NCI-H2196 treated with DMSO at 0.1 percent for 48 hours (cell line): ENCODE data around the gene RPL6.
"Not testable (repeated sequence)": the region's sequence is repeated elsewhere in the genome, so short reads cannot be mapped to it uniquely, and the experiment has no call there.

Experiments
- DNase-seq: peaks from one replicate; lab custom pipeline; 2025; ENCODE audit not compliant: unreplicated experiment; lab: John Stamatoyannopoulos, UW

RPL6 gene

DNA sequence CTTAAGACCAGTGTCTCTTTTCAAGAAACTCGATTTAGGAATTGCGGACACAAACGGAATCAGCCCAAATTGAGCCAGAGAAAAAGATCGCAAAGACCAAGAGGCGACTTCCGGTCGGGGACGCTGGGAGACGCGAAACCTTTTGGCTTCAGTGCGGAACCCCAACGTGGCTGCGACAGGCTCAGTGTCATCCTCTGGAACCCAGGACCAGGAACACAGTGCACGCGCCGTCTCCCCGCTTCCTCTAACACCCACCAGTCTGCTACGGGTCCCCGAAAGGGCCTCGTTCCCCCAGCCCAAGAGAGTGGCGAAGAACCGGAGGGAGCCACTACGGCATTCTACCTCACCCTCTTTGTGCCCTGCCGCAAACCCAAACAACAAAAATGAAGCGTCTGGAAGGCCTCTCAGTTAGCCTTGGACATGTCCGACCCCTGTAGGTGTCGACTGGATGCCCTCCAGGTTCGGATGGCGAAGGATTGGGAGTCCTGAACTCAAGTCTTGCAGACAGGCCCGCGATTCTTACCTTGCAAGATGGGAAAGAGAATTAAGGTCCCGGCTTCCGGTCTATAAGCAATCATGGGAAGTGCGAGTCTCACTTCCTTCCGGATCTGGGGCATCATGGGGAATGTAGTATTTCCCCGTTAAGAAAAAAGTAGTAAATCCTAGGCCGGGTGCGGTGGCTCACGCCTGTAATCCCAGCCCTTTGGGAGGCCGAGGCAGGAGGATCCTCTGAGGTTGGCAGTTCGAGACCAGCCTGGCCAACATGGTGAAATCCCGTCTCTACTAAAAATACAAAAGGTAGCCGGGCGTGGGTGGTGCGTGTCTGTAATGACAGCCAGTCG is at the start of gene RPL6:
RPL6 (minus strand) TSS at position 542 of the 842 bp plus-strand sequence. CDS start 949 bp downstream, outside the sequence.
- DNase-seq: peak; percentile 81

- DNase-seq: no peak
These were observed 49.3 kb upstream of the RPL6 start for GRCh38 chr12:112458751-112459150.

GRCh38 chr12:112458330-112458729 is 48.9 kb upstream of the RPL6 start:
- DNase-seq: no peak

- not testable (repeated sequence) for DNase-seq
These were observed 47.7 kb upstream of the RPL6 start for GRCh38 chr12:112457142-112457541.

DNA sequence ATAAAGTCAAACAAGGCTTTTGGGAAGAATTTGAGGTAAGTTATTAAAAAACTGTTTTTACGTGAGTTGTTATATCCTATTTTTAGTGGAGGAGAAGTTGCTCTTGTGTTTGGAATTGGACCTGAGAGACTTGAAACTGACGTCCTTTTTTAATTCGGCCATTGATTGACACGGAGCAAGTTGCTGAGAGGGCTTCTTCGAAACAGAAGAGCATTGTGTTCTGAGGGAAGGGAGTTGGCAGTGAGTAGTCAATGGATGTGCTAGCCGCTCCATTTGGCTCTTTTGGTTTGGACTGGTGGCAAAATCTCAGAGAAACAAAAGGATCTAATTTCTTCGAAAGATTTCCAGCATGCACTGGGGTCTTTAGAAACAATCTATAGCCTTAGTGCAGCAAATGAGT is 46.6 kb upstream of the RPL6 start:
- no peak for DNase-seq

DNA sequence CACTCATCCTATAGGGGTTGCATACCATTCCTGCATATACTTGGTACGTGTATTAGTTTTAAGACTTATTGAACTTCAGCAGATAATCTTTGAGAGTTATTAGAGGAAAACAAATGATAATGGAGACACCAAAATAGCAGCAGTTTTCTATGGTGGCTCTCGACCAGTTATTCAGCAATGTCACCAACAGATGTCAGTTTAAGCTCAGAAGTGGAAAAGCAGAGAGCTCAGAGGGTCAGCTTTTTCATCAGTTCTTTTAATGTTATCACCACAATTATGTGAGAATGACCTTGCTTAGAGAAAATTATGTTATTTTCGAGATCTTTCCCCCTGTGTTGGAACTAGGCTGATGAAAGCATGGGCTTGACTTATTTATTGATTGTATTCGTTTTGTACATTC is 41.3 kb upstream of the RPL6 start:
- no peak for DNase-seq

GRCh38 chr12:112448165-112448564 is 38.8 kb upstream of the RPL6 start:
- DNase-seq: not testable (repeated sequence)

- DNase-seq: no peak
These were observed 37.7 kb upstream of the RPL6 start for GRCh38 chr12:112447106-112447505.

- no peak for DNase-seq
These were observed 36.8 kb upstream of the RPL6 start for GRCh38 chr12:112446008-112446725.

GRCh38 chr12:112443916-112444315 is 34.5 kb upstream of the RPL6 start:
- no peak for DNase-seq

DNA sequence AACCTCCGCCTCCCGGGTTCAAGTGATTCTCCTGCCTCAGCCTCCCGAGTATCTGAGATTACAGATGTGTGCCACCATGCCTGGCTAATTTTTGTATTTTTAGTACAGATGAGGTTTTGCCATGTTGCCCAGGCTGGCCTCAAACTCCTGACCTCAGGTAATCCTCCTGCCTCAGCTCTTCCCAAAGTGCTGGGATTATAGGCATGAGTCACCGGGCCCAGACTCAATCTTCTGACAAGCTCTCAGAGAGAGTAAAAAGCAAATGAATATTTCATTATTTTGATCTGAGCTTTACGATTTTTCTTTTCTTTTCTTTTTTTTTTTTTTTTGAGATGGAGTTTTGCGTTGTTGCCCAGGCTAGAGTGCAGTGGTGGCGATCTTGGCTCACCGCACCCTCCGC is 31.2 kb upstream of the RPL6 start:
- not testable (repeated sequence) for DNase-seq

GRCh38 chr12:112439769-112440168 is 30.4 kb upstream of the RPL6 start:
- DNase-seq: no peak

- not testable (repeated sequence) for DNase-seq
These were observed 29.2 kb upstream of the RPL6 start for GRCh38 chr12:112438645-112439044.

DNA sequence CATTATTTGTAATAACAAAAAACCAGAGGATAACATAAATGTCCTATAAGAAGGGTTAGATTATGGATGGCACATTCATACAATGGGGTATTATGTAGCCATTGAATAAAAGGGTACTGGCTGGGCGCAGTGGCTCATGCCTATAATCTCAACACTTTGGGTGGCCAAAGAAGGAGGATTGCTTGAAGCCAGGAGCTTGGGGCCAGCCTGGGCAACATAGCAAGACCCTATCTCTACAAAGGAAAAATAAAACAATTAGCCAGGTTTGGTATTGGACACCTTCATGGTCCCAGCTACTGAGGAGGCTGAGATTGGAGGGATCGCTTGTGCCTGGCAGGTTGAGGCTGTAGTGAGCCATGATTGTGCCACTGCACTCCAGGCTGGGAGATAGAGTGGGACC is 24.1 kb upstream of the RPL6 start:
- DNase-seq: no peak

DNA sequence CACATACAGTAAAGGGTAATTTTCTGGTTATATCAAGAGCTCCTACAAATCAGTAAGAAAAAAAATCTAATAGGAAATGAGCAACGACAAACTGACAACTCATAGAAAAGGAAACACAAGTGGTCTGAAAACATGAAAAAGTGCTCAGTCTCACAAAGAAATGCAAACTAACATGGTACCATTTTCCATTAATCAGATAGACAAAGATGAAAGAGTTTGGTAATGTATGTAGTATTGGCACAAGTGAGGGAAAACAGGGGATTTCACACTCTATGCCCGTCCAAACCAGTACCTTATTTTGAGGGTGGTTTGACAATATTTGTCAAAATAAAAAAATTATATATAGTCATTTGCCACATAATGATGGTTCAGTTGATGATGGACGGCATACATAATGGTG is 22.6 kb upstream of the RPL6 start:
- no peak for DNase-seq

DNA sequence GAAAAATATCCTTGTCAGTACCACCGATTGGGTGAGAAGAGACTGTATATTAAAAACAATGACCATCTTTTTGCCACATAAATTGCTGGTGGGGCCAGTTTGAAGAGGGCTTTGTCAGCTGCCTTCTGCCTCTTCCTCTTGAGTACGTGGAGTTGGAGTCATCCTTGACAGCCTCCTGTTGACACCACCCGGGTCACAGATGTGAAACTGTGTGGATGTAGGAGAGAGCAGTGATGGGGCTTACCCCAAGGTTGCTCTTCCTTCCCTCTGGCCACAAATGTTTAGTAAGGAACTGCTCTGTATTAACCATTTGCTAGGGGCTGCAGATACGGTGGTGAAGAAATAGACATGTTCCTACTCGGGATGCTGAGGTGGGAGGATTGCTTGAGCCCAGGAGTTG is 21.5 kb upstream of the RPL6 start:
- no peak for DNase-seq

- DNase-seq: no peak
These were observed 18.4 kb upstream of the RPL6 start for GRCh38 chr12:112427760-112428159.

- no peak for DNase-seq
These were observed 16.4 kb upstream of the RPL6 start for GRCh38 chr12:112425582-112426382.

- DNase-seq: no peak
These were observed 14.7 kb upstream of the RPL6 start for GRCh38 chr12:112424126-112424525.

DNA sequence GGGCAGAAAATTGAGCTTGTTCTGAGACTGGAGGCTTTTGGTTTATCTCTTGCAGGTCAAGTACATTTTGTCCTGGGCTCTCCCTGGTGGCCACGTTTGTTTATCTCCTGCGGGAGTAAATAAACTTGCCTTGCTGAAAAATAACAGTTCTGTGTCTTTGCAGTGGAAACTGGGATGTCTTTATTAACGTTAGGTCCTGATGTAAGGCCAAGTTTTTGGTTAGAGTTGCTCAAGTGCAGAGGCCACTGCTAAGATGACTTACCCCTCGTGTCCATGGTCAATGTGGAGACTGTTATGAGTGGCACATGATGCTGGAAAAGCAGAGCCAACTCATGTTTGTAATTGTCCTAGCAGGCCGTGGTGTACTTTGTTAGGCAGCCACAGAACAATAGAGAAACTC is 13.1 kb upstream of the RPL6 start:
- DNase-seq: no peak

DNA sequence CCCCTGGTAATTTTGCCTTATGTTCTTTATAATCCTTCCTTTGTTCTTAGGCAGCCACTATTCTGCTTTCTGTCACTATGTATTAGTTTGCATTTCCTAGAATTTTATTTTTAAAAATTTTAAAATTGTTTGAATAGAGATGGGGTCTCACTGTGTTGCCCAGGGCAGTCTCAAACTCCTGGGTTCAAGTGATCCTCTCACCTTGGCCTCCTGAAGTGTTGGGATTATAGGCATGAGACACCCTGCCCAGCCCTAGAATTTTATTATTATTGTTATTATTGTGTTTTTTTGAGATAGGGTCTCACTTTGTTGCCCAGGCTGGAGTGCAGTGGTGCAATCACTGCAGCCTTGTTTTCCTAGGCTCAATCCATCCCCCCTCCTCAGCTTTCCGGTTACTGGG is 12.0 kb upstream of the RPL6 start:
- DNase-seq: no peak

- no peak for DNase-seq
These were observed 11.3 kb upstream of the RPL6 start for GRCh38 chr12:112420740-112421139.
